Esophagus squamous epithelium (tissue), 4 donors: Measurements from ENCODE around the gene TOP3A.

Source experiments
- CTCF ChIP-seq, 6 experiments: fragments of 450-650 bp in 4 of 6; fragments of 200-600 bp in 2 of 6; sonication (generic) in 2 of 6; IDR thresholded peaks; one replicate each; pipeline ENCODE4 v1.5.1; 2016 to 2019; ENCODE audit warnings: antibody characterized with exemption in 6 of 6, mild to moderate bottlenecking in 4 of 6, moderate library complexity in 4 of 6
- POLR2A ChIP-seq, 4 donors: fragments of 450-650 bp; IDR thresholded peaks; one replicate each; pipeline ENCODE4 v1.6.1; 2017; ENCODE audit warnings: antibody characterized with exemption in 4 of 4, mild to moderate bottlenecking in 4 of 4, moderate library complexity in 3 of 4

DNA sequence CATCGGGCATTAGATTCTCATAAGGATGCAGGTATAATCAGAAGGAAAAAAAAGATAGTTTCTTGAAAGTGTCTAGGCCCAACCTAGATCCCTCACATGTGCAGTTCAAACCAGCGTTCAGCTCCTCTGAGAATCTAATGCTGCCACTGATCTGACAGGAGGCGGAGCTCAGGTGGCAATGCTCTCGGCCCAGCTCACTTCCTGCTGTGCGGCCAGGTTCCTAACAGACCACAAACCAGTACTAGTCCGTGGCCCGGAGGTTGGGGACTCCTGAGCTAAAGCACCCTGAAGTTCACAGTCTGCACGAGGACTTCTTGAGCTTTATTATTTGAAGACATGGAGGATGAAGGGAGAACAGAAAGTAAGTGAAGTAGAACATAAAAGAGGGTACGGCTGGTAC lies 17.1 kb upstream of the TOP3A start:
- TF ChIP-seq CTCF (IDR thresholded peaks at IDR 0.05), result no peak
- TF ChIP-seq POLR2A (IDR thresholded peaks at IDR 0.05), result no peak
